SK-N-SH treated with all-trans-retinoic acid at 6 μM for 48 hours (cell line): ENCODE measurements around the gene CMTR2.

Experiments
- ESRRG ChIP-seq: fragments of 250-450 bp; sonication (Bioruptor Pico); IDR thresholded peaks from 2 replicates; pipeline ENCODE4 v1.6.1; 2021; ENCODE audit warnings: mild to moderate bottlenecking
- PATZ1 ChIP-seq: fragments of 250-450 bp; sonication (Bioruptor Pico); IDR thresholded peaks from 2 replicates; pipeline ENCODE4 v1.8.0; 2020; ENCODE audit warnings: mild to moderate bottlenecking, moderate library complexity, borderline replicate concordance

GRCh38 chr16:71249399-71249798, 39.8 kb downstream of the CMTR2 start:
- TF ChIP-seq PATZ1 (CRISPR knock-in tag) (no peak), ESRRG (CRISPR knock-in tag) (no peak)
